Activated CD8-positive, alpha-beta memory T cell treated with anti-CD3 and anti-CD28 coated beads, Interleukin-2, amount 50 U/mL, for 24 hours (primary cell): ENCODE measurements around the gene TXLNB.
"Not testable (repeated sequence)": the region's sequence is repeated elsewhere in the genome, so short reads cannot be mapped to it uniquely, and the experiment has no call there.

Experiments
- DNase-seq: peaks from one replicate; pipeline ENCODE4 v3.0.0-alpha.2; 2020; ENCODE audit errors: extremely low read depth

Gene TXLNB

DNA sequence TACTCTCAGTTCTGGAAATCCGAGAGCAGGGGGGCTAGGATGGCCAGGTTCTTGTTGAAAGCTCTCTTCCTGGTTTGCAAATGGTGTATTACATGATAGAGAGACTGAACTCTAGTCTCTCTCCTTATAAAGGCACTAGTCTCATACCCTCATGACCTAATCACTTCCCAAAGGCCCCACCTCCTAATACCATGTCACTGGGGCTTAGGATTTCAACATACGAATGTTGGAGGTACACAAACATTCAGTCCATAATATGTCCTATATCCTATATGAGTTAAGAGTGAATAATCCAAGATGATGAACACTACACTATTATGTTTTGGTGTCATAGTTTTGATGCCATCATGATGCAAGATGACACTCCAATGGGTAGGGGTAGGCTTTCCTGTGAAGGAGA is 20.0 kb upstream of the TXLNB start:
- no peak for DNase-seq

GRCh38 chr6:139308936-139309603 is 17.3 kb upstream of the TXLNB start:
- no peak for DNase-seq

DNA sequence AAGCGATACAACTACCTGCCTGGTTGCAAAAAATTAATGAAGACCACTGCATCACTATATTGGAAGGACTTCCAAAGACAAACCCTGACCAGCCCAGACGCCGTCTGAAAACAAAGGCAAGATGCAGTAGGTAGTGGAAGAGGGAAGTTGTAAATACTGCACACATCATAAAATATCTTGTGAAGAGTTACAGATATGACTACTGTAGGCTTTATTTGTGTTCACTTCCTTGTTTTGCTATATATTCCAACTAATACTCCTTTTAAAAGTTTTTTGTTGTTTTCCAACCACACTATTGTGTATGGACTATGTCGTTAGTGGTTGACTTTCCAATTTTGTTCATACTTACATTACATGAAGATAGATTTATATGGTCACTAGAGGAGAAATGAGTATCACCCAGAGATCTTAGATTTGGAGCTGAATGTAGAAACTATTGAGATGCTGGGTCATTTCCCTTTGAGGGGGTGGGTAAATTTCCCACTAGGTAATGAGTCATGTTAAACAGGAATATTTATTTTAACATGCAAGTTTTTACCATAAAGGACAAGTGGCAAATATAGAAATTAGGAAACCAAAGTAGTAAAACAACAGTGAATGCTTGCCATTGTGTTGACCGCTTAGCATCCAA is 16.6 kb upstream of the TXLNB start:
- DNase-seq, result no peak

- DNase-seq, result no peak
Observed at GRCh38 chr6:139306291-139306981, 14.6 kb upstream of the TXLNB start.

- DNase-seq, result no peak
Observed at GRCh38 chr6:139303185-139303584, 11.4 kb upstream of the TXLNB start.

DNA sequence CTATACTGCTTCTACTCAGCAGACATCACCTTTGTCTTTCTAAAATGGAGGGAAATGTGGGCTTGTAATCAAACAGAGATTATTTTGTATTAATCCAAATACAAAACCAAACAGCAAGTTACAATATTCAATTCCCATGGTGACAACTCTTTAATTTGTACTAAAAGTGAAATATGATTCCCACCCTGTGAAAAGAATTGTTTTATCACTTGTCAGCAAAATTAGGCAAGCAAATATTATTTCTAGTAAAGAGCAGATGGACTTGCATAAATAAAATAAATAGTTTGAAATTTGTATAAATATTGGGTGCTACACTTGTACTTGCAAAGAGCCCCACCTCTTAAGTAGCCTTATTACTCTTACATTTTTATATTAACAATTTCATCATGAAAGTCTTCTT is 6.1 kb upstream of the TXLNB start:
- DNase-seq, result no peak

DNA sequence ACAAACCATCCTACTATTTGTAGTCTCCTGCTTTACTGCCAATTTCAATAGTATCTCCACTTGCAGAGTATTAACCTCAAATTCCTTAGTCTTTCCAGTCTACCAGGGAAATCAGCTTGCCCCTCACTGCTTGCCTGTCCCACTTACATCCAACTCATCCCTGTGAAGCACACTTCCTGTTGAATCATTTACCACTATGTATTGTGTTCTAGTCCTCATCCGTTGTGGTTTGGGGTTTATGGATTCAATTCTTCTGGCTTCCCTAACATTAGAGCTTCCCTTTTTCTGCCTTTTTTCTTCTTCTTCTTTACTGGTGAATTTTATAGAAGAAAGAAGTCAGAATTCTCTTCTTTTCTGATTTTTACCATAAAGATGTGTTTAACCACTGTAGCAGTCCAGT is 5.1 kb upstream of the TXLNB start:
- no peak for DNase-seq

DNA sequence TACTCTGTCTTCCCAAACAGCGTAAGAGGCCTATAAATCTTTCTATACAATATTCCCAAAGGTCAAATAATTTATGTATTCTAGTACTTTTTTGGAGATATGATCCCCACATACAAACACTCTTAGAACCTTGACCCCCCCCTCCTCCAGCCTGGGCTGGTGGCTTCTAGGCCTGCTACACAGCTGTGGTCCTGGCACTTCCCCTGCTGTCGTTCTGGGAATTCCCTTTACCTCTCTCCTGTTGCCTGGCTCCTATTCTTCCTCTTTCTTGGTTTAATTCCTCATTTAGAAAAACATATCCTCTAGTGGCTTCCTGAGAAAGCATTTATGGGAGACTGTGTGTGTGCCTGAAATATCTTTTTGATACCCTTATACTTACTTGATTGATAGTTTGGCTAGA is 4.1 kb upstream of the TXLNB start:
- DNase-seq, result no peak

DNA sequence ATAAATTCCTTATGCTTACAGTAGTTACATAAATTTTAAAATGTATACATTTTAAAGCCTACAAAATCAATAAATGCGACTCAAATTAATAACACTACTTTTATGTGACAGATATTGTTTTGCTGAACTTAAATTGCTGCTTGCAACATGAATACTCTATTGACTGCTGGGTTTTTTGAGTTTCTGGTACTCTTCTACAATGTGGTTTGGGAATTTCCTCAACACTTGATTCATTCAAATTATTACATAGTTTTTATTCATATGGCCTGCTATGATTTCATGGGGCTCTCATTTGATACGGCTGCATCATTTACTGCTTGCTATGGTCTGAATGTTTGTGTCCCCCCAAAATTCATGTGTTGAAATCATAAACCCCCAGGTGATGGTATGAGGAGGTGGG is 2.3 kb upstream of the TXLNB start:
- DNase-seq, result no peak

- not testable (repeated sequence) for DNase-seq
Observed at GRCh38 chr6:139293230-139293629, 1.4 kb upstream of the TXLNB start.

GRCh38 chr6:139290787-139291311 is 949 bp downstream of the TXLNB start:
- no peak for DNase-seq

DNA sequence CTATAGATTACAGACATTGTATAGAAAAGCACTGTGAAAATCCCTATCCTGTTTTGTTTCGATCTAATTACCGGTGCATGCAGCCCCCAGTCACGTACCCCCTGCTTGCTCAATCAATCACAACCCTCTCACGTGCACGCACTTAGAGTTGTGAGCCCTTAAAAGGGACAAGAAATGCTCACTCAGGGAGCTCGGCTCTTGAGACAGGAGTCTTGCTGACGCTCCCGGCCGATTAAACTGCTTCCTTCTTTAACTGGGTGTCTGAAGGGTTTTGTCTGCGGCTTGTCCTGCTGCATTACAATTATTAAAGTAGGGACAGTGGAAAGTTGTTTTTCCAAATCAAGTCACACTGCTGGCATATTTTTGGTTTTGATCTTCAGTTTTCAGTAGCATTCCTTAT is 2.6 kb downstream of the TXLNB start:
- no peak for DNase-seq

DNA sequence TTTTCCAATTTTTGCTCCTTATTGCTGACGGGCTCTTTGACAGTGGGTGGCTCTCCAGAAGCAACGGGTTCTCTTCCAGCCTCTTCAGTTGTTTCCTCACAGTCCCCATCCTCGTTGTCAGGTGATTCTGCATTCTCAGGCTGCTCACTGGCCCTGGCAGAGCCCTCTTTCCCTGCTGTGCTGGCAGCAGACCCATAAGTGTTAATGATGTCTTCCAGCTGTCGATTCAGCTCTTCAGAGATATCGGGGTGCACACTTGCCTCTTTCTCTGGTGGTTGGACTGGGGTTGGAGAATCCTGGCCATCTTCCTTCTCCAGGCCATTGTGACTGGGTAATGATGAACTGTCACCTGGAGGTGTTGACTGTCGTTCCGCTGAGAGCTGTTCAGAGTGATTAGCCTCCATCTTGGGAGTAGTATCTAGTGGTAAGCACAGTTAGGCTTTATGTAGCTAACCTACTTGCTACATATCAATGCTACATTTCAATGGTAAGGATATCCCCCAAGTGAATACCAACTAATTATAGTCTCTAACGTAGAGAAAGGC is 3.2 kb downstream of the TXLNB start:
- DNase-seq, result no peak

- no peak for DNase-seq
Observed at GRCh38 chr6:139287868-139288267, 3.9 kb downstream of the TXLNB start.

DNA sequence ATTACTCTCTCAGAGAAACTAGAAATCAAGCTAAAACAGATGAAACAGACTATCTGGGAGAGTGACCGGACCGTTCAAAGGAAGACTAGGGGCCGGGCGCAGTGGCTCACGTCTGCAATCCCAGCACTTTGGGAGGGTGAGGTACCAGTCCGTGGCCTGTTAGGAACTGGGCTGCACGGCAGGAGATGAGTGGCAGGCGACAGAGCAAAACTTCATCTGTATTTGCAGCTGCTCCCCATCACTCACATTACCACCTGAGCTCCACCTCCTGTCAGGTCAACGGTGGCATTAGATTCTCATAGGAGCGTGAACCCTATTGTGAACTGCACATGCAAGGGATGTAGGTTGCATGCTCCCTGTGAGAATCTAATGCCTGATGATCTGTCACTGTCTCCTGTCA is 5.4 kb downstream of the TXLNB start:
- not testable (repeated sequence) for DNase-seq

GRCh38 chr6:139285590-139285989 is 6.2 kb downstream of the TXLNB start:
- DNase-seq, result no peak

DNA sequence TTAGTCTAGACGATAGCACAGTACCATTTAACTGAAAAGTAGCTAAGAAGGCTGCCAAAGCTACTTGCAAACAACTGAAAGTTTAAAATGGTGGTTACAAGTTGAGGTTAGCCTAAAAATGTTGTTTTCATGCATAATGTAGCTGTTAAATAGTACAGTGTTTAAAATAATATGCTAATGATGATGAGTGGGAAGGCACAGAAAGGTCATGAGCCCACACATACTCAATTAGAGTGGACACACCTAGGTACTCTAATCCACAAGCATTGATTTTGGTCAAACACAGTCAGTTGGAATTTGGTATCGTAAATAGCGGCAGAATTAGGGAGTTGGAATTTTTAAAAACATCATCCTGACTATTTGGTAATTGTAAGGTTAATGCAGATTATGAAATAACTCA is 7.0 kb downstream of the TXLNB start:
- DNase-seq, result no peak

GRCh38 chr6:139282684-139283083 is 9.1 kb downstream of the TXLNB start:
- no peak for DNase-seq

DNA sequence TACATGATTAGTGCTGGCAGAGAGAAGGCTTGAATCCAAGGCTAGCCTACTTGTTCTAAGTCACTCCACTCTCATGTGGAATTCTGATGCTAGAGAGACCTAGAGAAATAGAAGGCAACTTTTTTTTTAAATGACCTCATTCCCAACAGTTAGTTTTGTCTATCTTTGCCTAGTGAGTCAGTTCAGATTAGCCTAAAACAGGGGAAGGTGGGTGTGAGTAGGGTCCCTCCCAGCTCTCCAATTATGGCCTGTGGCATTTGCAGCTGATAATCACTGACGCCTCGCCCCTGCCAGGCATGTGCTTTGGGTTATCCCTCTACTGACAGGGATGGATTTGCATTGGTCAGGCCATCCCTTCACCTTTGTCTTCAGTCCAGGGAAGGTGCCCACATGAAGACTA is 13.6 kb downstream of the TXLNB start:
- DNase-seq, result no peak

DNA sequence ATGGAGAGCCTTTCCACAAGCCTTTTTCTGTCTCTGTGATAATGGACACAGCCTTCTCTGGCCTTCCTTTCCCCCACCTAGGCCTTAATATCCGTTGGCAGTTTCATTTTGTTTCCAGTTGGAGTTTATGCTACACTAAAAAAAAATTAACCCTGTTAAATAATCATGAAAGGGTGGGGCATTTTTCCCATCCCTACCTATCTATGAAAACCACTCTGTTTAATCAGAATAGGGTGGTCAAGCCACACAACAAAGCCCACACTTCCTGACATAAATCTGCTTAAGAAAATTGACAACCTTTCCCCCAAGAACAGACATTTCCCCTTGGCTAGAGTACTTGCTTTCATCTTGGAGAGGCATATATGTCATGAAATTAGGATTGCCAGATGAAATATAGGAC is 14.2 kb downstream of the TXLNB start:
- no peak for DNase-seq

DNA sequence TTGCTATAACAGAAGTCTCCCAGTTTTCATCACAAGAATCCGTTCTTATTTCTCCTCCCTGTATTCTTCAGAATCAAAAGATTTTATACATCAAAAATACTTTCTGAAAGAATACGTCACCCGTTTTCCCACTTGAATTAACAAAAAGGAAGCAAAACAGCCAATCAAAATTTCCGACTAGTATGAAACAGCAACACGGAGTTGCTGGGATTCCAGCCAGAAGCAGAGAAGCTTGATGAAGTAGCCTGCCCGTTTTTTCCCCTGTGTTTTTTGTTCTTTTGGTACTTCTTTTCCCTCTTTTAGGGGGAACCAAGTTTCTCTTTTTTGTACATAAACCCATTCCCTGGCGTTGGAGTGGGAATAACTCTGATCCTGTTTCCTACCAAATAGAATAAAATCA is 14.6 kb downstream of the TXLNB start:
- no peak for DNase-seq

GRCh38 chr6:139275279-139276055 is 16.3 kb downstream of the TXLNB start:
- no peak for DNase-seq
